Measurements from ENCODE around the gene ZNF280D.

DNA sequence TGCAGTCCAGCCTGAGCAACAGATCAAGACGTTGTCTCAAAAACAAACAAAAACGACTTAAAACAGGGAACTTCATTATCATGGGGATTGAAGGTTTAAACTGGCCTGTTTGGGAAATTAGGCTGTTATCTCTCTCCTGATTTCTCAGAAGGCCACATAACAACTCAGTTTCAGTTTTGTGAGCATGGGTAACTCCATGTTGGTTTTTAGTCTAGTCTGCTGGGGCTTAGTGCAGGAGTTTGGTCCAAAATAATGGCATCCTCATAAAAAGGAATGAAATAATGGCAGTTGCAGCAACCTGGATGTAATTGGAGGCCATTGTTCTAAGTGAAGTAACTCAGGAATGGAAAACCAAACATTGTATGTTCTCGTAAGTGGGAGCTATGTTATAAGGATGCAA is 2.3 kb upstream of the ZNF280D start:
- TF ChIP-seq CTCF (IDR thresholded peaks at IDR 0.05) (no peak), POLR2AphosphoS5 (IDR thresholded peaks at IDR 0.05) (no peak)
